ENCODE measurements around the gene RAB13.
"Not testable (repeated sequence)": the region's sequence is repeated elsewhere in the genome, so short reads cannot be mapped to it uniquely, and the experiment has no call there.

Gene RAB13

GRCh38 chr1:153985941-153986761, at the start of gene RAB13:
RAB13 (minus strand) TSS chr1:153986339; CDS start chr1:153986236, 103 bp downstream.
- peak in 50 of 56 donors; percentile 6 to 80 (median 52) for DNase-seq

- not testable (repeated sequence) for DNase-seq
These were observed 47.6 kb upstream of the RAB13 start for GRCh38 chr1:154033697-154034096.

- DNase-seq: no peak
These were observed 33.8 kb upstream of the RAB13 start for GRCh38 chr1:154019940-154020339.

- no peak for DNase-seq
These were observed 33.1 kb upstream of the RAB13 start for GRCh38 chr1:154019269-154019668.

- no peak for DNase-seq
These were observed 28.2 kb upstream of the RAB13 start for GRCh38 chr1:154014154-154014907.

GRCh38 chr1:154012543-154012942, 26.4 kb upstream of the RAB13 start:
- DNase-seq: not testable (repeated sequence)

GRCh38 chr1:154012129-154012528, 26.0 kb upstream of the RAB13 start:
- no peak for DNase-seq

- DNase-seq: no peak
These were observed 20.0 kb upstream of the RAB13 start for GRCh38 chr1:154006136-154006535.

GRCh38 chr1:154000420-154000819, 14.3 kb upstream of the RAB13 start:
- no peak for DNase-seq

GRCh38 chr1:153996882-153997281, 10.7 kb upstream of the RAB13 start:
- DNase-seq: not testable (repeated sequence)

GRCh38 chr1:153995640-153996039, 9.5 kb upstream of the RAB13 start:
- DNase-seq: no peak

- no peak for DNase-seq
These were observed 9.1 kb upstream of the RAB13 start for GRCh38 chr1:153995202-153995601.

- DNase-seq: no peak
These were observed 5.7 kb upstream of the RAB13 start for GRCh38 chr1:153991806-153992205.

- no peak for DNase-seq
These were observed 5.1 kb upstream of the RAB13 start for GRCh38 chr1:153991151-153991630.

- peak; percentile 37 to 96 (median 85) for DNase-seq
These were observed 4.5 kb upstream of the RAB13 start, which contains the start of gene RPS27 for GRCh38 chr1:153990468-153991150. RPS27 (plus strand) TSS chr1:153990762; CDS start chr1:153990797, 35 bp downstream.

- DNase-seq: no peak
These were observed 1.5 kb upstream of the RAB13 start for GRCh38 chr1:153987621-153988020.

GRCh38 chr1:153985341-153985912, 712 bp downstream of the RAB13 start:
- DNase-seq: peak in 5 of 56 donors; percentile 3 to 33 (median 14)

GRCh38 chr1:153984123-153984894, 1.8 kb downstream of the RAB13 start:
- no peak for DNase-seq

- not testable (repeated sequence) for DNase-seq
These were observed 4.4 kb downstream of the RAB13 start for GRCh38 chr1:153981735-153982134.

GRCh38 chr1:153979091-153979490, 7.0 kb downstream of the RAB13 start:
- DNase-seq: not testable (repeated sequence)

All from amygdala (tissue), 56 donors.